Lower leg skin (tissue), 4 donors: ENCODE data around the gene HDAC3. TPM values are rescaled to one million over a fixed set of nuclear protein-coding genes. Genes with fewer than 3 reads are reported as not detected.

Experiments used
- DNase-seq, 2 donors: peaks; one replicate each; pipeline ENCODE4 v3.0.0-alpha.2; 2019; ENCODE audit warnings: low spot score in 2 of 2
- H3K4me3 ChIP-seq: fragments of 200-600 bp; sonication (generic); 2 replicates; pipeline ENCODE4 v1.5.1; 2017; ENCODE audit warnings: mild to moderate bottlenecking, low read depth; ENCODE audit not compliant: poor library complexity, severe bottlenecking
- POLR2A ChIP-seq, 2 donors: fragments of 450-650 bp; IDR thresholded peaks; one replicate each; pipeline ENCODE4 v1.6.1; 2016 to 2017; ENCODE audit warnings: antibody characterized with exemption in 2 of 2, mild to moderate bottlenecking in 1 of 2, moderate library complexity in 1 of 2
- WGBS, 2 donors: methylation state at CpG; one replicate each; pipeline ENCODE4 v1.1.5; 2018; 5-methylcytosine and 5-hydroxymethylcytosine counted together
- intact Hi-C: fragments of 100-400 bp; cut with DNase I; formaldehyde crosslinking; loops from one replicate; pipeline ENCODE4 v1.15.0; 2023; ENCODE audit warnings: low total_unique reads
- total RNA-seq, 4 donors: library from RNA; depleted of rRNA; stranded (reverse); fragments of >200 nt; gene quantifications; one replicate each; pipeline ENCODE4 v1.1.0, GENCODE V29; 2016
- TF ChIP-seq, protein P1 (sequence below), 3 donors: fragments of 450-650 bp; IDR thresholded peaks; one replicate each; pipeline ENCODE4 v1.5.1; 2016; ENCODE audit warnings: antibody characterized with exemption in 3 of 3, mild to moderate bottlenecking in 3 of 3, moderate library complexity in 2 of 3

The HDAC3 gene
- total RNA-seq, 4 donors from 2014 or later: 49.4 to 66.4 (median 52.7) TPM

DNA sequence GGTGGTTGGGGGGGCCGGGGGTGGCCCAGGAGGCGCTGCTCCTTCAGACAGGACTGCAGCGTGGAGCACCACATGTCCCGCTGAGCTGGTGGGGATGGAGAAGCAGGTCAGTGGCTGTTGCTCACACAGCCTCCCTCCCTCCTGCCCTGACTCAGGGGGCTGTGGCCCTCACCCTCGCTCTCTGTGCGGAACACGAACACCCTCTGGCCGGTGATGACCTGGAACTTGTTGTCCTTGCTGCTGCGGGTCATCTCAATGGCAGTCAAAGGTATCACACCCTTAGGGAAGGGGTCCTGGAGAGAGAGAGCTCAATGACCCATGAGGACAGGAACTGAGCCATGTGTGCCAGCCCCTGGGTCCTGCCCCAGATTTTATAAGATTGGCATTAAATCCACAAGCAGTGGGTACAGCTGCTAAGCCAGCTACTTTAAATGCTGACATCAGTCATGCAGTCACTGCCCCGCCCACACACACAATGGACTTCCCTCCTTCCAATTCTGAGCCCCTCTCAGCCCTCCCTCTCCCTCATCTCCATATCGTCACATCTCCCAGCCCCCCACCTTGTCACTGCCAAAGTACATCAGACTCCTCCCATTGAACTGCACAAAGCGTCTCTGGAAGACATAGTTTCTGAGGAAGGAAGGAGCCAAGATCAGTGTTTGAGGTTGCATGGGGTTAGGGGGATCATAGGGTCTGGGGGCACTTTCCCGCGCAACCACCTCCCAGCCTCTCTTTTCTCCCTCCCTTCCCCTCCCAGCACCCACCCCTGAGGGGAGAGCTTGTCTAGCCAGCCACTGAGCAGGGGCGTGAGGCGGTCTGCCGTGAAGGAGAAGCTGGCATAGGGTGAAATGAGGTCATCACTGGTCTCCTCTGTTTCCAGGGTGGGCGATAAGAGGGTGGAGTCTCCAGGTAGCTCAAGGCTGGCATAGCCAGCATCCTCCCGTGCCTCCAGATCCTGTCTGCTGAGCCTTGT, 36.5 kb upstream of the HDAC3 start:
- H3K4me3 ChIP-seq: no peak overlapping the region
- no peak for TF ChIP-seq POLR2A (IDR thresholded peaks at IDR 0.05)
- TF ChIP-seq, protein P1, sequence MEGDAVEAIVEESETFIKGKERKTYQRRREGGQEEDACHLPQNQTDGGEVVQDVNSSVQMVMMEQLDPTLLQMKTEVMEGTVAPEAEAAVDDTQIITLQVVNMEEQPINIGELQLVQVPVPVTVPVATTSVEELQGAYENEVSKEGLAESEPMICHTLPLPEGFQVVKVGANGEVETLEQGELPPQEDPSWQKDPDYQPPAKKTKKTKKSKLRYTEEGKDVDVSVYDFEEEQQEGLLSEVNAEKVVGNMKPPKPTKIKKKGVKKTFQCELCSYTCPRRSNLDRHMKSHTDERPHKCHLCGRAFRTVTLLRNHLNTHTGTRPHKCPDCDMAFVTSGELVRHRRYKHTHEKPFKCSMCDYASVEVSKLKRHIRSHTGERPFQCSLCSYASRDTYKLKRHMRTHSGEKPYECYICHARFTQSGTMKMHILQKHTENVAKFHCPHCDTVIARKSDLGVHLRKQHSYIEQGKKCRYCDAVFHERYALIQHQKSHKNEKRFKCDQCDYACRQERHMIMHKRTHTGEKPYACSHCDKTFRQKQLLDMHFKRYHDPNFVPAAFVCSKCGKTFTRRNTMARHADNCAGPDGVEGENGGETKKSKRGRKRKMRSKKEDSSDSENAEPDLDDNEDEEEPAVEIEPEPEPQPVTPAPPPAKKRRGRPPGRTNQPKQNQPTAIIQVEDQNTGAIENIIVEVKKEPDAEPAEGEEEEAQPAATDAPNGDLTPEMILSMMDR (IDR thresholded peaks at IDR 0.05): no peak
- intact Hi-C loops: no loop called here
- 59 to 77% methylated on average over 18 to 19 of the region's 19 CpGs for WGBS, 2 donors
- no peak for DNase-seq

DNA sequence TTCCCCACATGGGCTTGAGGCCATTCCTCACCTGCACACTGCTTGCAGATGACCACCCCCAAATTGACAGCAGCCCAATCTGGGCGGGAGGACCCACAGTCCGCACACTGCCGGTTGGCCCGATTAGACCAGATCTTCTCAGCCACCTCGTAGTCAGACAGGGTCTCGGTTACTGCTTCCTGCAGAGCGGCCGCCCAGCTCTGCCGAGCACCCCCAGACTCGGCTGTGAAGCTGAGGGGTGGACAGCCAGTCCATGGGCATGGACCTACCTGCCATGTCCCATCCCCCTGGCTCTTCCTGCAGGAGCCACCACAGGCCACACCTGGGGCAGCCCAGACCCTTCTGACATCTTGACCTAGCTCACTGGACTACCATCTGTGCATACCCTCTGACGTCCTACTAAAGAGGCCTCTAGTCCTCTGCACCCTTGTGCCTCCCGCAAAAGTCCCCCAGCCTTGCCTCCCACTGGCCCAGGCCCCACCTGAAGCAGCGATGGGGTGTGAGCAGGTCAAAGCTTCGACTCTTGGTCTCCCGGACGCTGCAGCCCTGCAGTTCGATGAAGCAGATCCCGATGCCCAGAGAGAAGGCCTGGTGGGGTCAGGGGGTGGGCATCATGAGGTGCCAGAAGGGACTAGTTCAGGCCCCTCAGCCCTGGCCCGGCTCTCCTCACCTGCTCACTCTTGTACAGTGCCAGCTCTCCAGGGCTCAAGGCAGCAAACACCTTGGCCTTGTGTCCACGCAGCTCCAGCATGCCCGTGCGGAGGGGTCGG, 35.6 kb upstream of the HDAC3 start:
- TF ChIP-seq, protein P1 (IDR thresholded peaks at IDR 0.05): no peak
- TF ChIP-seq POLR2A (IDR thresholded peaks at IDR 0.05): no peak
- 91 to 96% methylated on average over 11 to 22 of the region's 23 CpGs for WGBS, 2 donors
- intact Hi-C loops: no loop called here
- H3K4me3 ChIP-seq: no peak overlapping the region
- DNase-seq: no peak

DNA sequence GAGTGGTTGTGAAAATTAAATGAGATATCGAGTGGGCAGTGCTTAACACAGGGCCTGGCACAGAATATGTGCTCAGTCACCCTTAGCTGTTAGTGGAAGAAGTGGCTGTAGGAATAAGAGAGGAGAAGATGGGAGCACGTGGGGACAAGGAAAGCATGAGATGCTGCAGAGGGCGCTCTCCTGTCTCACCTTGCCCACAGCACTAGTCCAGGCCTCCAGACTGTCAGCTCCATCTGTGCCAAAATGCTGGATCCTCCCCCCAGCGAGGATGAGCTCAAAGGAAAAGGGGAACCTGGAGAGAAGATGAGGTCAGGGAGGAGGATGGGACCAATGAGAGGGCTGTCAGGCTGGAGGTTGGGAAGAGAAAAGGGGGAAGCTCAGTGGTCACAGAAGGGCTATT, 32.9 kb upstream of the HDAC3 start:
- 75 to 77% methylated on average over 4 of the region's 4 CpGs for WGBS, 2 donors
- TF ChIP-seq, protein P1 (IDR thresholded peaks at IDR 0.05): no peak
- no peak for DNase-seq
- intact Hi-C loops: no loop called here
- H3K4me3 ChIP-seq: no peak overlapping the region

DNA sequence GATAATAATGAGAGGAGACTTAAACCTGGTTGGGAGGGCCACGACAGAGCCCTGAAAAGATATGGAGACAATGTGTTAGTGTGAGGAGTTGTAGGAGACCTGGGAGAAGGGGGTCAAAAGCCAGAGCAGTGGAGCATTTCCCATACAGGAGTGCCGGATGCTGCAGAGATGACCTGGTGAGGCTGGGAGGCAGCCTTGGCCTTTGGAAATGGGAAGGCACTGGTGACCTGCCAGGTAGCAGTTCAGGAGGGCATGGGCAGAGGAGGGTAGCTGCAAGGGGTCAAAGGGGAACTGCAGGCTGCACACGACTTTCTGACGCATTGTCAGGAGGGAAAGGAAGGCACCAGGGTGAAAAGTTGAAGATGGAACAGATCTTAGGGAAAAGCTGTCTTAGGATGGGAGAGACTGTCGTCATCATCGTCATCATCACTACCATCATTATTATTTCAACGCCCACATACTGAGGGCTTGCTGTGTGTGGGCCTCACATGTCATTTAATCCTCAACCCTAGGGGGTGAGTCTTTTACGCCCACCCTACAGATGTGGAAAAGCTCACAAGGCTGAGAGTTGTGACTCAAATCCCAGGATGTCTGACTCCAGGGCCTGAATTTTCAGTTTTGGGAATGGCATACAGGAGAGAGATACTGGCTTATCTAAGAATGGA, 32.1 kb upstream of the HDAC3 start:
- TF ChIP-seq POLR2A (IDR thresholded peaks at IDR 0.05): no peak
- TF ChIP-seq, protein P1 (IDR thresholded peaks at IDR 0.05): no peak
- DNase-seq: no peak
- intact Hi-C loops: no loop called here
- WGBS, 2 donors: 75 to 78% methylated on average over 8 of the region's 8 CpGs
- H3K4me3 ChIP-seq: no peak overlapping the region

DNA sequence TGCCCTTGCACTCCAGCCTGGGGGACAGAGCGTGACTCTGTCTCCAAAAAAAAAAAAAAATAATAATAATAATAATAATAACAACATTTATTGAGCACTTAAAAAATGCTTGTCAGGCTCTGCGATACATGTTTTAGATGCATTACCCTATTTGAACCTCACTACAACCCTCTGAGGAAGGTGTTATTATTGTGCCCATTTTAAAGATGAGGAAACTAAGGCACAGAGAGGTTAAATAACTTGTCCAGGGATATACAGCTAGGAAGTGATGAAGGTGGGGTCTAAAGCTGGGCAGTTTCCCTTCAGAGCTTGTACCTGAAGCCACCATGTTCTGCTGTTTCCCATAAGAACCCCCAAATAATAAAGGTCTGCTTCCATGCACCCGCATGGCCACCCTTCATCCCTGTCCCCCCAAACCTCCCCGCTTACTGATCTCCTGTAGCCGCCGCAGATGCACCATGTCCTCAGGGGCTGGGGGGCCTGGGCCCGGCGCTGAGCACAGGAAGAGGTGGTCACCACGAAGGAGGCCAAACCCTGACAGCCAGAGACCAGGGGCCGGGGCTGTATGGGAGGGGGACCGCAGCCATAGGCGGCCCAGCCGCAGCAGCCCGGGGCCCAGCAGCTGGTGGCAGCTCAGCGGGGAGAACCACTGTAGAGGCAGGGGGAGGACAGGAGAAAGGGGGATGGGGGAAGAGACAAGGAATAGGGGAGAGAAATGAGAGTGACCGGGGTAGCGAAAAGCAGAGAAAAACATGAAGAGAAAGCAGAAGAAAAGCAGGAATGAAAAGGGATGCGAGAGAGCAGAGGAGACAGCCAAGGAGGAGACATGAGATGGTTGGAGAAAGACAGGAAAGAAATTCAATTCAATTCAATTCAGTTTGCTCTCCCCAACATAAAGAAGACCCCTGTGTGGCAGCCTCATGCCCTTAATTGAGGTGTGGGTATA, 29.6 kb upstream of the HDAC3 start:
- intact Hi-C loops: no loop called here
- no peak for TF ChIP-seq POLR2A (IDR thresholded peaks at IDR 0.05)
- TF ChIP-seq, protein P1 (IDR thresholded peaks at IDR 0.05): no peak
- H3K4me3 ChIP-seq: no peak overlapping the region
- no peak for DNase-seq
- 90 to 94% methylated on average over 18 of the region's 18 CpGs for WGBS, 2 donors
